ENCODE results near the gene CNPY2. TPM values are rescaled to one million over a fixed set of nuclear protein-coding genes. Genes with fewer than 3 reads are reported as not detected.

Gene CNPY2
- total and polyA plus RNA-seq, 2 of the 13 experiments (the other 11 are each of a cell fraction or from before 2014, with no cell fraction given) = 285 to 356 TPM

DNA sequence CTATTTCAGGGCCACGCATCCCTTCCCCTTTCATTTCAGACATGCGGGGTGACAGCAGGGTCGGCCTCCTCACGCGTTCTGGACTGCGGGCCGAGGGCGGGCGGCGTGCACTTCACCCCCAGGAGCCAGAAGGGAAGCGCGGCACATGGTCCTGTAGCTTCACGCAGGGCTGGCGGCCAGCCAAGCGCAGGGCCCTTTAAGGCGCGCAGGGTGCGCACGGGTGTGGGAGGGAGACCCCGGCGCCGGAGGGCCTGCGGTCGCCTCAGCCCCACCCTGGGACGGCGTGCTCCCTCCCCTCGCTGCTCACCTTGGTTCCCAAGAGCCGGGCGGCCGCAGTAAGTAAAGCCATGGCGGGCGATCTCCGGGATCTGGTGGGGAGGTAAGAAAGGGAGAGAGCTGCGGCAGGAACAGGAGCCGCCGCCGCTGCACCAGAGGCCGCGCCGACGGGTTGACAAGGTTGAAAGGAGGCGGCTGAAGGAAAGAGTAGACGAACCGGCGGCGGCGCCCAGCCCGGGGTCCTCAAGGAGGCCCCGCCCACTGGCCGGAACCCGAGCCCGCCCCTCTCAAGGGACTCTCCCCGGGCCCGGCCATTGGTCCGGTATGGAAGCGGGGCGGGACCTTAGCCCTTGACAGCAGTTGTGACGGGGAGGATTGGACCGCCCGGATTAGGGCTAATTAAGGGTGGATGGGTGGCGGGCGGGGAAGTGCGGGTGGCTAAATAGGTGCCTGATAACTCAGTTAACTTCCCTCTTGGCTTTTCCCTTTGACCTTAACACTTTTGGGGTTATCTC, 15.7 kb downstream of the CNPY2 start, which contains the start of gene CS (continued):
- TF ChIP-seq ZNF430 (CRISPR knock-in tag; IDR thresholded peaks at IDR 0.05) (peak; percentile 45; the same call in 1 of the 2 replicates), ZNF326 (CRISPR knock-in tag; IDR thresholded peaks at IDR 0.05; ENCODE audit: borderline replicate concordance) (no peak; the same call in 1 of the 2 replicates), ZNF652 (CRISPR knock-in tag; IDR thresholded peaks at IDR 0.05; ENCODE audit: borderline replicate concordance, low read depth) (no peak), RXRA (CRISPR knock-in tag; IDR thresholded peaks at IDR 0.05) (peak; percentile 53; the same call in 1 of the 2 replicates), ZNF460 (CRISPR knock-in tag; IDR thresholded peaks at IDR 0.05; ENCODE audit: borderline replicate concordance) (no peak), ZNF543 (CRISPR knock-in tag; IDR thresholded peaks at IDR 0.05) (peak; percentile 84), NFE2L1 (CRISPR knock-in tag; IDR thresholded peaks at IDR 0.05; ENCODE audit: borderline replicate concordance) (peak; percentile 55; the same call in 1 of the 2 replicates), TP53 (CRISPR knock-in tag; conservative IDR thresholded peaks at IDR 0.05) (no peak)
- TF ChIP-seq, protein P1, sequence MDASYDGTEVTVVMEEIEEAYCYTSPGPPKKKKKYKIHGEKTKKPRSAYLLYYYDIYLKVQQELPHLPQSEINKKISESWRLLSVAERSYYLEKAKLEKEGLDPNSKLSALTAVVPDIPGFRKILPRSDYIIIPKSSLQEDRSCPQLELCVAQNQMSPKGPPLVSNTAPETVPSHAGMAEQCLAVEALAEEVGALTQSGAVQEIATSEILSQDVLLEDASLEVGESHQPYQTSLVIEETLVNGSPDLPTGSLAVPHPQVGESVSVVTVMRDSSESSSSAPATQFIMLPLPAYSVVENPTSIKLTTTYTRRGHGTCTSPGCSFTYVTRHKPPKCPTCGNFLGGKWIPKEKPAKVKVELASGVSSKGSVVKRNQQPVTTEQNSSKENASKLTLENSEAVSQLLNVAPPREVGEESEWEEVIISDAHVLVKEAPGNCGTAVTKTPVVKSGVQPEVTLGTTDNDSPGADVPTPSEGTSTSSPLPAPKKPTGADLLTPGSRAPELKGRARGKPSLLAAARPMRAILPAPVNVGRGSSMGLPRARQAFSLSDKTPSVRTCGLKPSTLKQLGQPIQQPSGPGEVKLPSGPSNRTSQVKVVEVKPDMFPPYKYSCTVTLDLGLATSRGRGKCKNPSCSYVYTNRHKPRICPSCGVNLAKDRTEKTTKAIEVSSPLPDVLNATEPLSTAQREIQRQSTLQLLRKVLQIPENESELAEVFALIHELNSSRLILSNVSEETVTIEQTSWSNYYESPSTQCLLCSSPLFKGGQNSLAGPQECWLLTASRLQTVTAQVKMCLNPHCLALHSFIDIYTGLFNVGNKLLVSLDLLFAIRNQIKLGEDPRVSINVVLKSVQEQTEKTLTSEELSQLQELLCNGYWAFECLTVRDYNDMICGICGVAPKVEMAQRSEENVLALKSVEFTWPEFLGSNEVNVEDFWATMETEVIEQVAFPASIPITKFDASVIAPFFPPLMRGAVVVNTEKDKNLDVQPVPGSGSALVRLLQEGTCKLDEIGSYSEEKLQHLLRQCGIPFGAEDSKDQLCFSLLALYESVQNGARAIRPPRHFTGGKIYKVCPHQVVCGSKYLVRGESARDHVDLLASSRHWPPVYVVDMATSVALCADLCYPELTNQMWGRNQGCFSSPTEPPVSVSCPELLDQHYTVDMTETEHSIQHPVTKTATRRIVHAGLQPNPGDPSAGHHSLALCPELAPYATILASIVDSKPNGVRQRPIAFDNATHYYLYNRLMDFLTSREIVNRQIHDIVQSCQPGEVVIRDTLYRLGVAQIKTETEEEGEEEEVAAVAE (CRISPR knock-in tag; IDR thresholded peaks at IDR 0.05; ENCODE audit: borderline replicate concordance) = no peak
- TF ChIP-seq, protein P2, sequence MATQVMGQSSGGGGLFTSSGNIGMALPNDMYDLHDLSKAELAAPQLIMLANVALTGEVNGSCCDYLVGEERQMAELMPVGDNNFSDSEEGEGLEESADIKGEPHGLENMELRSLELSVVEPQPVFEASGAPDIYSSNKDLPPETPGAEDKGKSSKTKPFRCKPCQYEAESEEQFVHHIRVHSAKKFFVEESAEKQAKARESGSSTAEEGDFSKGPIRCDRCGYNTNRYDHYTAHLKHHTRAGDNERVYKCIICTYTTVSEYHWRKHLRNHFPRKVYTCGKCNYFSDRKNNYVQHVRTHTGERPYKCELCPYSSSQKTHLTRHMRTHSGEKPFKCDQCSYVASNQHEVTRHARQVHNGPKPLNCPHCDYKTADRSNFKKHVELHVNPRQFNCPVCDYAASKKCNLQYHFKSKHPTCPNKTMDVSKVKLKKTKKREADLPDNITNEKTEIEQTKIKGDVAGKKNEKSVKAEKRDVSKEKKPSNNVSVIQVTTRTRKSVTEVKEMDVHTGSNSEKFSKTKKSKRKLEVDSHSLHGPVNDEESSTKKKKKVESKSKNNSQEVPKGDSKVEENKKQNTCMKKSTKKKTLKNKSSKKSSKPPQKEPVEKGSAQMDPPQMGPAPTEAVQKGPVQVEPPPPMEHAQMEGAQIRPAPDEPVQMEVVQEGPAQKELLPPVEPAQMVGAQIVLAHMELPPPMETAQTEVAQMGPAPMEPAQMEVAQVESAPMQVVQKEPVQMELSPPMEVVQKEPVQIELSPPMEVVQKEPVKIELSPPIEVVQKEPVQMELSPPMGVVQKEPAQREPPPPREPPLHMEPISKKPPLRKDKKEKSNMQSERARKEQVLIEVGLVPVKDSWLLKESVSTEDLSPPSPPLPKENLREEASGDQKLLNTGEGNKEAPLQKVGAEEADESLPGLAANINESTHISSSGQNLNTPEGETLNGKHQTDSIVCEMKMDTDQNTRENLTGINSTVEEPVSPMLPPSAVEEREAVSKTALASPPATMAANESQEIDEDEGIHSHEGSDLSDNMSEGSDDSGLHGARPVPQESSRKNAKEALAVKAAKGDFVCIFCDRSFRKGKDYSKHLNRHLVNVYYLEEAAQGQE (IDR thresholded peaks at IDR 0.05; ENCODE audit: borderline replicate concordance in 1 of 2, low read depth in 1 of 2, low read length in 2 of 2) = no peak
- TF ChIP-seq, protein P3, sequence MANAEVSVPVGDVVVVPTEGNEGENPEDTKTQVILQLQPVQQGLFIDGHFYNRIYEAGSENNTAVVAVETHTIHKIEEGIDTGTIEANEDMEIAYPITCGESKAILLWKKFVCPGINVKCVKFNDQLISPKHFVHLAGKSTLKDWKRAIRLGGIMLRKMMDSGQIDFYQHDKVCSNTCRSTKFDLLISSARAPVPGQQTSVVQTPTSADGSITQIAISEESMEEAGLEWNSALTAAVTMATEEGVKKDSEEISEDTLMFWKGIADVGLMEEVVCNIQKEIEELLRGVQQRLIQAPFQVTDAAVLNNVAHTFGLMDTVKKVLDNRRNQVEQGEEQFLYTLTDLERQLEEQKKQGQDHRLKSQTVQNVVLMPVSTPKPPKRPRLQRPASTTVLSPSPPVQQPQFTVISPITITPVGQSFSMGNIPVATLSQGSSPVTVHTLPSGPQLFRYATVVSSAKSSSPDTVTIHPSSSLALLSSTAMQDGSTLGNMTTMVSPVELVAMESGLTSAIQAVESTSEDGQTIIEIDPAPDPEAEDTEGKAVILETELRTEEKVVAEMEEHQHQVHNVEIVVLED (CRISPR knock-in tag; IDR thresholded peaks at IDR 0.05; ENCODE audit: borderline replicate concordance) = peak; percentile 59; the same call in 1 of the 2 replicates
- TF ChIP-seq, protein P4, sequence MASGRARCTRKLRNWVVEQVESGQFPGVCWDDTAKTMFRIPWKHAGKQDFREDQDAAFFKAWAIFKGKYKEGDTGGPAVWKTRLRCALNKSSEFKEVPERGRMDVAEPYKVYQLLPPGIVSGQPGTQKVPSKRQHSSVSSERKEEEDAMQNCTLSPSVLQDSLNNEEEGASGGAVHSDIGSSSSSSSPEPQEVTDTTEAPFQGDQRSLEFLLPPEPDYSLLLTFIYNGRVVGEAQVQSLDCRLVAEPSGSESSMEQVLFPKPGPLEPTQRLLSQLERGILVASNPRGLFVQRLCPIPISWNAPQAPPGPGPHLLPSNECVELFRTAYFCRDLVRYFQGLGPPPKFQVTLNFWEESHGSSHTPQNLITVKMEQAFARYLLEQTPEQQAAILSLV (CRISPR knock-in tag; IDR thresholded peaks at IDR 0.05; ENCODE audit: borderline replicate concordance) = peak; percentile 77; the same call in 1 of the 2 replicates

Measured in HepG2 (cell line).